Stimulated activated CD4-positive, alpha-beta T cell treated with anti-CD3 and anti-CD28 coated beads, Interleukin-1b, Interleukin-23, amount 100 ng/mL, for 1 hour (primary cell): ENCODE results near the gene PSMB4.
"Not testable (repeated sequence)": the region's sequence is repeated elsewhere in the genome, so short reads cannot be mapped to it uniquely, and the experiment has no call there.

Experiments used
- DNase-seq, 2 donors: peaks; one replicate each; pipeline ENCODE4 v3.0.0-alpha.2; 2020; ENCODE audit warnings: low read depth in 2 of 2

PSMB4 gene

DNA sequence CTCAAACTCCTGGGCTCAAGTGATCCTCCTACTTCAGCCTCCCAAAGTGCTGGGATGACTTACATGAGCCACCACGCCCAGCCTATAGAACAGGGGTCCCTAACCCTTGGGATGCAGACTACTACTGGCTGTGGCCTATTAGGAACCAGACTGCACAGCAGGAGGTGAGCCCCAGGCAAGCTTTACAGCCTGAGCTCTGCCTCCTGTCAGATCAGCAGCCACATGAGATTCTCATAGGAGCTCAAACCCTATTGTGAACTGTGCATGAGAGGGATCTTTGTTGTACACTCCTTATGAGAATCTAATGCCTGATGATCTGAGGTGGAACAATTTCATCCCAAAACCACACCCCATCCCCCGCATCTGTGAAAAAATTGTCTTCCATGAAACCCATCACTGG, 13.4 kb upstream of the PSMB4 start:
- no peak for DNase-seq

- not testable (repeated sequence) for DNase-seq
Measured at GRCh38 chr1:151390221-151391078, 8.9 kb upstream of the PSMB4 start.

GRCh38 chr1:151391079-151391563, 8.3 kb upstream of the PSMB4 start:
- DNase-seq: no peak

DNA sequence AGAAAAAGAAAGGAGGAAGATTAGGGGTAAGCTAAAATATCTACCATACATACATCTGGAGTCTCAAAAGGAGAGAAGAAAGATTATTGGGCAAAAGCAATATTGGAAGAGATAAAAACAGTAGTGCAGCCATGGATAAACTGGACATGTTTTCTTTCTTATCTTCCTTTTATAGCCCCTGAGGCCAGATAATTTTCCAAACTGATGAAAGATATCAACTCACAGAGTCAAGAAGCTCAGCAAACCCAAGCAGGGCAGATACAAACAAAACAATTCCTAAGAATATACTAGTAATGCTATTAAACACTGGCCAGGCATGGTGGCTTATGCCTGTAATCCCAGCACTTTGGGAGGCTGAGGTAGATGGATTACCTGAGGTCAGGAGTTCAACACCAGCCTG, 5.8 kb upstream of the PSMB4 start:
- DNase-seq: no peak

DNA sequence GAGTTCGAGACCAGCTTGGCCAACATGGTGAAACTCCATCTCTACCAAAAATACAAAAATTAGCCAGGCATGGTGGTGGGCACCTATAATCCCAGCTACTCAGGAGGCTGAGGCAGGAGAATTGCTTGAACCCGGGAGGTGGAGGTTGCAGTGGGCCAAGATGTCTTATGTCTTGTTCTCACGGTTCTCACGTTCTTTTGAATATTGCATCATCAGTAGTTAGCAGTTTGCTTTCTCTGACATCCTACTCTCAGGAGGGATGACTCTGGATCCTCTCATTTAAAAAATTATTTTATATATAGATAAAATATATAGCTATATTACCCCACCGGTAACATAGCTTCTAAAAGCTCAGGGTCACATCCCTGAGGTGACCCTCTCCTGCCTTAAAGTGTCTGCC, 3.1 kb upstream of the PSMB4 start:
- DNase-seq: not testable (repeated sequence)

- DNase-seq: no peak
Measured at GRCh38 chr1:151401125-151401788, 1.9 kb downstream of the PSMB4 start.

DNA sequence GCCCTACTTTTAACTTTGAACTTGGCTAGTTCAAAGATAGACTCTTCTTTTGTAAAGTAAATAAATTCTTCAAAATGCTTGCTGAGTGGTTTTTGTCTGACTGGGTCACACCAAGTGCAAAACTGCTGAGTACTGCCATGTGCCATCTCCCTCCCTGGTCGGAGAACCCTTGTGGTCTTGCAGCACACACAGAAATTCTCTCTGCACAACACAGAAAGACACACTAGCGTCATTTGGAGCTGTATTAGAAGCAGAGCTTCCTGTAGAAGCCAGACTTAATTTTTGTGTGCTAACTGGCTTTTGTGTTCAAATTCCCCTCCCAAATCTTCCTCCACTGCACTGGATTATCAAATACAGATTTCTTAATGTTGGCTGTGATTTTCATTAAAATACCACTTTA, 2.5 kb downstream of the PSMB4 start:
- DNase-seq: no peak

GRCh38 chr1:151402764-151403163, 3.4 kb downstream of the PSMB4 start:
- DNase-seq: no peak

GRCh38 chr1:151403612-151404011, 4.2 kb downstream of the PSMB4 start:
- DNase-seq: no peak

- DNase-seq: no peak
Measured at GRCh38 chr1:151405187-151405951, 6.0 kb downstream of the PSMB4 start.

GRCh38 chr1:151406176-151406575, 6.8 kb downstream of the PSMB4 start:
- no peak for DNase-seq

DNA sequence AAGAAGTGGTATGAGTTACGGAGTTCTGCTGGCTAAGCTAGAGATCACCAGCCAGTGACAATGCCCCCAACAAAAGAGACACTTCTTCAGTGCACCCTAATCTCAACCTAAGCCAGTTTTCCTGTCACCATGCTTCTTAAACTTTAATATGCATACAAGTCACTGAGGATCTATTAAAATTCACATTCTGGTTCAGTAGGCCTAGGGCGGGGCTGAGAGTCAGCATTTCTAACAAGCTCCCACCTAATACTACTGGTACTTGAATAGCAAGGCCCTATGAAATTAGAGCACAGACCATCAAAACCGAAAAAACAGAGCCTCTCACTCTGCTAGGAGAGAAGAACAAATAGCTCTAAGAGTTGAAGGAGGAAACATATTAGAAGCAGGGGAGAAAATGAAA, 7.9 kb downstream of the PSMB4 start:
- no peak for DNase-seq

DNA sequence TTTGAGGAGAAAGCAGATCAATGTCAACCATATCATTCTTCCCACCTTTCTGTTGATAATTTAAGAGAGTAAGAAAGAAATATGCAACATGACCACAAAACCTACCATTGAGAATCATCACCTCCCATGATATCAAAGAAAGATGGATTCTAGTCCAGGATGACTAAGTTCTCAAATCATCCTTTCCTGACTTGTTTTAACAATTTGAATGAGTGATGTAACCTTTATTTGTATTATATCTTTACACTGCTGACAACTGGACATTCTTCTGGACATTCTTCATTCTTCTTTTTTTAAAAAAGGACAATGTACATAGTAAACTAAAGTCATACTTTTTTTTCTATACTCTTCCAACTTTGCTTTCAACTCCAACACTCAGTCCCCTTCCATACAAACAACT, 9.5 kb downstream of the PSMB4 start:
- no peak for DNase-seq

DNA sequence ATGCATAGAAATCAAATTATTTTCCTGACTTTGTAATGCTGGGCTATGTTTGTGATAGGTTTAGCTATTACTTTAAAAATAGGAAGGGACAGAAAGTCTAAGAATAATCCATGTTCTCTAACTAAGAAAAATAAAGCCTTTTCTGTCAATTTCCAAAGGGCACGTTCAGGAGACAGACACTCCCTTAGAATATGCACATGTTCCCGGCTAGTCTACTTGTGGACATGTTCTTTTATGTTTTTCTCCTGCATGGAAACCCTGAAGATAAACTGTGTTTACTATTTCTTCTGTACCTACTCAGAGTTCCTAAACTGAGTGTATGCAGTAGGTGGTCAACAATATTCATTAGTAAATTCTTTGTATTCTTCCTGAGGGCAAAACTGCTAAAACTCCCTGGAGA, 12.5 kb downstream of the PSMB4 start:
- no peak for DNase-seq

GRCh38 chr1:151416231-151416630, 16.9 kb downstream of the PSMB4 start:
- DNase-seq: no peak

DNA sequence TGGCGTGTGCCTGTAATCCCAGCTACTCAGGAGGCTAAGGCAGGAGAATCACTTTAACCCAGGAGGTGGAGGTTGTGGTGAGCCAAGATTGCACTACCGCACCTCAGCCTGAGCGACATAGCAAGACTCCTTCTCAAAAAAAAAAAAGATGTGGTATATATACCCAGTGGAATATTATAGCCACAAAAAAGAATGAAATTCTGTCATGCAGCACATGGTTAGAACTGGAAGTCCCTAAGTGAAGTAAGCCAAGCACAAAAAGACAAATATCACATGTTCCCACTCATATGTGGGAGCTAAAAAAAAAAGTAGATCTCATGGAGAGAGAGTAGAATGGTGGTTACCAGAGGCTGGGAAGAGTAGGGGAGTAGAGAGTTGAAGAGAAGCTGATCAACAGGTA, 18.7 kb downstream of the PSMB4 start:
- no peak for DNase-seq

DNA sequence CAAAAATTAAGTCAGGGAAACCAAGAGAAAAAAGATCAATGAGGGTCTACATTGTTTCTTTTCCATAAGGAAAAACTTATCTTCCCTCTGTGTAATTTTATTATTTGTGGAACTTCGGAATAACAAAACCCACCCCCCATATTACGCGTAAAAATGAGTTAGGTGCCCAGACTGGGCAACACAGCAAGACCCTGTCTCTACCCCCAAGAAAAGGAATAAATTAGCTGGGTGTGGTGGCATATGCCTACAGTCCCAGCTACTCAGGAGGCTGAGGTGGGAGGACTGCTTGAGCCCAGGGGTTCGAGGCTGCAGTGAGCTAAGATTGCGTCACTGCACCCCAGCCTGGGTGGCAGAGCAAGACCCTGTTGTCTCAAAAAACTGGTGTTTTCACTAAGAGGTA, 20.4 kb downstream of the PSMB4 start:
- no peak for DNase-seq

- DNase-seq: no peak
Measured at GRCh38 chr1:151425103-151425502, 25.7 kb downstream of the PSMB4 start.

- no peak for DNase-seq
Measured at GRCh38 chr1:151428068-151428467, 28.7 kb downstream of the PSMB4 start.

DNA sequence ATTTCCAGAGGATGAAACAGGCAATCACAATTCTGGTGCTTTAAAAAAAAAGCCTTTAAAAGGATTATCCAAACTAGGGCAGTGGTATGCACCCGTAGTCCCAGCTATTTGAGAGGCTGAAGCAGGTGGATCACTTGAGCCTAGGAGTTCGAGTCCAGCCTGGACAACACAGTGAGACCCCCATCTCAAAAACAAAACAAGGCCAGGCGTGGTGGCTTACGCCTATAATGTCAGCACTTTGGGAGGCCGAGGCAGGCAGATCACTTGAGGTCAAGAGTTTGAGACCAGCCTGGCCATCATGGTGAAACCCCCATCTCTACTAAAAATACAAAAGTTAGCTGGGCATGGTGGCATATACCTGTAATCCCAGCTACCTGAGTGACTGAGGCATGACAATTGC, 34.5 kb downstream of the PSMB4 start:
- not testable (repeated sequence) for DNase-seq

DNA sequence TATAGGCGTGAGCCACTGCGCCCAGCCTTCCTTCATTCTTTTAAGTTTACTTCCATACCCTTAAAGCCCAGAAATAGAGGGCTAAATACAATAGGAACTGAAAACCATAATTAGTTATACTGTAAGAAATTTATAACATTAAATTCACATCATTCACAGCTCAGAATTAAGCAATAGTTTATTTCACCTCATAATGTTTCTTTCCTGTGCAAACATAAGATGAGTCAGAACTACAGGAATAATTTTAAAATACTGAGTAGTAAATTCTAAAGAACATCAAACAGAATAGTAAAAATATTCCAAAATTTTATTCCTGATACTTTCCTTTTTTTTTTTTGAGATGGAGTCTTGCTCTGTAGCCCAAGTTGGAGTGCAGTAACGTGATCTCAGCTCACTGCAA, 35.8 kb downstream of the PSMB4 start:
- no peak for DNase-seq

DNA sequence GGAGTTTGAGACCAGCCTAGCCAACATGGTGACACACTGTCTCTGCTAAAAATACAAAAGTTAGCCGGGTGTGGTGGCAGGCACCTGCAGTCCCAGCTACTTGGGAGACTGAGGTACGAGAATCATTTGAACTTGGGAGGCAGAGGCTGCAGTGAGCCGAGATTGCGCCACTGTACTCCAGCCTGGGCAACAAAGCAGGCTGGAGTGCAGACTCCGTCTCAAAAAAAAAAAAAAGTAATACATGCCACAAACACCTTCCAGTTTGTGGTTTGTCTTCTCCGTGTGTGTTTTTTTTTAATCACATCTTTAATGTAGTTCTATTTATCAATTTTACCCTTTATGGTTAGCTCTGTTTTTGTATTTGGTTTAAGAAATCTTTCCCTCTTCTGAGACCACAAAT, 37.6 kb downstream of the PSMB4 start:
- no peak for DNase-seq
